Memory B cell (primary cell): Measurements from ENCODE around the gene PCA3.

ENCODE experiments used
- ATAC-seq: fragments of 150-1000 bp; cut with Tn5 transposase; 2 replicates; pipeline ENCODE4 v1.10.0; 2021; ENCODE audit warnings: low read depth, mild to moderate bottlenecking, moderate library complexity
- DNase-seq, 2 donors: peaks; one replicate each; pipeline ENCODE4 v3.0.0; 2022; ENCODE audit warnings: low spot score in 2 of 2
- H3K27ac Mint-ChIP-seq: one replicate; pipeline ENCODE4 v1.8.0; 2022; ENCODE audit warnings: mild to moderate bottlenecking, moderate library complexity, mixed read lengths
- H3K27me3 Mint-ChIP-seq: one replicate; pipeline ENCODE4 v1.8.0; 2022; ENCODE audit warnings: mixed read lengths
- H3K36me3 Mint-ChIP-seq: one replicate; pipeline ENCODE4 v1.8.0; 2022; ENCODE audit warnings: mild to moderate bottlenecking, mixed read lengths
- H3K4me1 Mint-ChIP-seq: one replicate; pipeline ENCODE4 v1.8.0; 2022; ENCODE audit warnings: mixed read lengths
- H3K4me3 Mint-ChIP-seq: one replicate; pipeline ENCODE4 v1.8.0; 2022; ENCODE audit warnings: mild to moderate bottlenecking, moderate library complexity, mixed read lengths
- H3K9me3 Mint-ChIP-seq: one replicate; pipeline ENCODE4 v1.8.0; 2022; ENCODE audit warnings: mixed read lengths

The PCA3 gene

DNA sequence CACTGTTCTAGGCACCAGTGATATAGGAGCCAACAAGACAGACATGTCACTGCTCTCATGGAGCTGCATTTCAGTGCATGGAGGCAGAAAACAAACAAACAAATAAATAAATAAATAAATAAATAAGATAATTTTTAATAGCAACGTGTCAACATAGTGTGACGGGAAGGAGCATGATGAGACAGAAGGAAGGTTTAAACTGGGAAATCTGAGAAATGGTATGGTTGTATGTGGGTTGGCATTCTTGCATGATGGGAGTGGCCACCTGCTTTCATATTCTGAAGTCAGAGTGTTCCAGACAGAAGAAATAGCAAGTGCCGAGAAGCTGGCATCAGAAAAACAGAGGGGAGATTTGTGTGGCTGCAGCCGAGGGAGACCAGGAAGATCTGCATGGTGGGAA, at the start of gene PCA3:
Gene PCA3 (plus strand): TSS at position 301 of the 400 bp plus-strand sequence.
- DNase-seq (no peak), ATAC-seq (no peak)
- no peaks in the 10 kb centered on the region for H3K36me3 Mint-ChIP-seq
- H3K27me3 Mint-ChIP-seq = peaks cover 9% of the 10 kb centered on the region
- no peaks in the 10 kb centered on the region for H3K9me3 Mint-ChIP-seq
- no peak within 1 kb of the TSS for H3K4me3 Mint-ChIP-seq
- peaks cover 14% of the 10 kb centered on the region for H3K4me1 Mint-ChIP-seq
- H3K27ac Mint-ChIP-seq = no peak within 1 kb of the TSS

DNA sequence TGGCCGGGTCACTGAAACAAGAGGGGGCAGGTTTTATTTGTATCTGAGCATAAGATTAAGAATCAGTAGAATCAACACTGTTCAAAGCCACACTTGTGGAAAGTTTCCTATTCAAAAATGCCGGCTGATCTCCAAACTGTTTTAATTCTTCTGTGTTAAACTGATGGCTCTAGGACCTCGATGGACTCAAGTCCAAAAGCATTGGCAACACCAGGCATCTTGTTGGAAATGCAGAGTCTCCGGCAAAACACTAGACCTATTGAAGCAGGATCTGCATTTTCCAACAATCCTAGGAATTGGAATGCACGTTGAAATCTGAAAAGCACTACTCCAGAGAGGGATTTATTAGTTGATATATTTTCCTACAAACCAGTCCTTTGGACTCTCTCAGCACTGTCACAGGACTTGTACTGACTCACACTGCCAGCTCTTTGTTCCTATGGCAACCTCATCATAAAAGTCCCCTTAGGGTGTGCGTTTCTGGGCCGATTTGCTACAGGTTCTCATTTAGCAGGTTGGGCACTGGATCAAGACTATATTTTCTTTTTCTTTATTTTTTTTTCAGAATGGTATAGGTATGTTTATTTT, 48.1 kb upstream of the PCA3 start:
- H3K27me3 Mint-ChIP-seq = peaks cover 10% of the 10 kb centered on the region
- H3K4me1 Mint-ChIP-seq = peaks cover 3% of the 10 kb centered on the region
- H3K27ac Mint-ChIP-seq = no peak overlapping the region
- H3K4me3 Mint-ChIP-seq = no peak overlapping the region
- DNase-seq (no peak), ATAC-seq (no peak)
- no peaks in the 10 kb centered on the region for H3K9me3 Mint-ChIP-seq
- no peaks in the 10 kb centered on the region for H3K36me3 Mint-ChIP-seq

GRCh38 chr9:76717176-76717575, 47.1 kb upstream of the PCA3 start:
- H3K9me3 Mint-ChIP-seq = no peaks in the 10 kb centered on the region
- no peak overlapping the region for H3K4me3 Mint-ChIP-seq
- ATAC-seq = no peak
- peaks cover 3% of the 10 kb centered on the region for H3K4me1 Mint-ChIP-seq
- H3K36me3 Mint-ChIP-seq = no peaks in the 10 kb centered on the region
- H3K27ac Mint-ChIP-seq = no peak overlapping the region
- no peak for DNase-seq
- peaks cover 10% of the 10 kb centered on the region for H3K27me3 Mint-ChIP-seq

DNA sequence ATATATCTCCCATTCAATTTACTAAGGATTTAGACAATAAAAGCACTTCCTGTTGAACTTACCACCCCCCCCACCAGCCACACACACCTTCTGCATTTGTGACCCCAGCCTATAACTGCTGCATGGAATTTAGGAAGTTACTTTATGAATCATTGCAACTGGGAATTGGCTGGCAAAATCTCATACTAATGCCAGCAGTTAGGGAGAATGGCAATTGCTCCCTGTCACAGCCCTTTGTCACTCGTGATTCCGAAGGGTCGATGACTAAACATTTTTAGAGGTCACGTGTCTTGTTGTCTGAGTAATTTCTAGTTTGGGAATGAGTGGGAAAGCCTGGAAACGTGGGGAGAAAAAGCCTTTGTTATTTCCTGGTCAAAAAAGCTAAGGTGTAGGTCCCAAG, 46.6 kb upstream of the PCA3 start:
- no peaks in the 10 kb centered on the region for H3K36me3 Mint-ChIP-seq
- no peak overlapping the region for H3K27ac Mint-ChIP-seq
- ATAC-seq (no peak), DNase-seq (no peak)
- H3K4me1 Mint-ChIP-seq = peaks cover 3% of the 10 kb centered on the region
- no peak overlapping the region for H3K4me3 Mint-ChIP-seq
- H3K9me3 Mint-ChIP-seq = no peaks in the 10 kb centered on the region
- peaks cover 8% of the 10 kb centered on the region for H3K27me3 Mint-ChIP-seq

GRCh38 chr9:76718166-76718565, 46.1 kb upstream of the PCA3 start:
- no peak overlapping the region for H3K27ac Mint-ChIP-seq
- no peaks in the 10 kb centered on the region for H3K9me3 Mint-ChIP-seq
- ATAC-seq (no peak), DNase-seq (no peak)
- H3K36me3 Mint-ChIP-seq = no peaks in the 10 kb centered on the region
- H3K4me1 Mint-ChIP-seq = peaks cover 3% of the 10 kb centered on the region
- peaks cover 7% of the 10 kb centered on the region for H3K27me3 Mint-ChIP-seq
- H3K4me3 Mint-ChIP-seq = no peak overlapping the region

DNA sequence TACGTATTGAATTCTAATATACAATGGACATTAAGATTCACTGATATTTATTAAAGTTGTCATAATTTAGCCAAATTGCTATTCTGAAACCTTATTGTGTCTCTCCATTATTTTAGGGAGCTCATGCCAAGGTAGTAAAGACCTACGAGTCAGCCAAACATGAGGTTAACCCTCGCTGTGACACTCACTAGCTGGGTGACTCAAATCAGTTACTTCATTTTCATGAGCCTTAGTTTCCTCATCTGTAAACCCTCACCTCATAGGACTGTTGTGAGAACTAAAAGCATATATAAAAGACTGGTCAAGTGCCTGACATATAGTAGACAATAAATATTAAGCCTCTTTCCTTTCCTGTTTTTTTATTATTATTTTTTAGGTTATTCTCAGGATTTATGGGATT, 44.0 kb upstream of the PCA3 start:
- Mint-ChIP-seq H3K27ac (no peak overlapping the region), H3K27me3 (peaks cover 9% of the 10 kb centered on the region), H3K4me3 (no peak overlapping the region), H3K9me3 (no peaks in the 10 kb centered on the region), H3K36me3 (no peaks in the 10 kb centered on the region), H3K4me1 (peaks cover 3% of the 10 kb centered on the region)
- no peak for ATAC-seq
- DNase-seq = no peak

- H3K4me3 Mint-ChIP-seq = no peak overlapping the region
- H3K4me1 Mint-ChIP-seq = no peaks in the 10 kb centered on the region
- DNase-seq (no peak), ATAC-seq (no peak)
- H3K27me3 Mint-ChIP-seq = peaks cover 4% of the 10 kb centered on the region
- no peaks in the 10 kb centered on the region for H3K36me3 Mint-ChIP-seq
- no peaks in the 10 kb centered on the region for H3K9me3 Mint-ChIP-seq
- H3K27ac Mint-ChIP-seq = no peak overlapping the region
These were observed 39.2 kb upstream of the PCA3 start for GRCh38 chr9:76725011-76725546.

DNA sequence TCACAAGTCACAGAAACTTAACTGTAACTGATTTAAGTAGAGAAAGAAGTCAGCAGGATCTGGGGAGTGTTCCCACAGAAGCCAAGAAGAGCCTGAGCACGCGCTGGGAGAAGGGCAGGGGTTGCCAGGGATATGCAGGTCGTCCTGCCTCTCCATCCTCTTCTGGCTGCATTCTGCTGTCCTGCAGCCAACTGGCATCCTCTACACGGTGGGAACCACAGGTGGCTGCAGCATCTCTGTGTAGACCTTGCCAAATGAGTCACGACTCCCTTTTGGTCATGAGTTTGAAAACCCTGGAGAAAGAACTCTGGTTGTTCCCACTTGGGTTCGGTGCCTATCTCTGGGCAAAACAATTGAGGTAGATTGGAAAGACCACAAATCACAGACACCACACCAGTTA, 38.4 kb upstream of the PCA3 start:
- ATAC-seq (no peak), DNase-seq (no peak)
- Mint-ChIP-seq H3K9me3 (no peaks in the 10 kb centered on the region), H3K27ac (no peak overlapping the region), H3K27me3 (peaks cover 4% of the 10 kb centered on the region), H3K36me3 (no peaks in the 10 kb centered on the region), H3K4me1 (no peaks in the 10 kb centered on the region), H3K4me3 (no peak overlapping the region)

GRCh38 chr9:76729116-76729515, 35.1 kb upstream of the PCA3 start:
- no peak overlapping the region for H3K4me3 Mint-ChIP-seq
- no peaks in the 10 kb centered on the region for H3K36me3 Mint-ChIP-seq
- no peak overlapping the region for H3K27ac Mint-ChIP-seq
- DNase-seq (no peak), ATAC-seq (no peak)
- H3K4me1 Mint-ChIP-seq = no peaks in the 10 kb centered on the region
- no peaks in the 10 kb centered on the region for H3K9me3 Mint-ChIP-seq
- H3K27me3 Mint-ChIP-seq = peaks cover 4% of the 10 kb centered on the region

DNA sequence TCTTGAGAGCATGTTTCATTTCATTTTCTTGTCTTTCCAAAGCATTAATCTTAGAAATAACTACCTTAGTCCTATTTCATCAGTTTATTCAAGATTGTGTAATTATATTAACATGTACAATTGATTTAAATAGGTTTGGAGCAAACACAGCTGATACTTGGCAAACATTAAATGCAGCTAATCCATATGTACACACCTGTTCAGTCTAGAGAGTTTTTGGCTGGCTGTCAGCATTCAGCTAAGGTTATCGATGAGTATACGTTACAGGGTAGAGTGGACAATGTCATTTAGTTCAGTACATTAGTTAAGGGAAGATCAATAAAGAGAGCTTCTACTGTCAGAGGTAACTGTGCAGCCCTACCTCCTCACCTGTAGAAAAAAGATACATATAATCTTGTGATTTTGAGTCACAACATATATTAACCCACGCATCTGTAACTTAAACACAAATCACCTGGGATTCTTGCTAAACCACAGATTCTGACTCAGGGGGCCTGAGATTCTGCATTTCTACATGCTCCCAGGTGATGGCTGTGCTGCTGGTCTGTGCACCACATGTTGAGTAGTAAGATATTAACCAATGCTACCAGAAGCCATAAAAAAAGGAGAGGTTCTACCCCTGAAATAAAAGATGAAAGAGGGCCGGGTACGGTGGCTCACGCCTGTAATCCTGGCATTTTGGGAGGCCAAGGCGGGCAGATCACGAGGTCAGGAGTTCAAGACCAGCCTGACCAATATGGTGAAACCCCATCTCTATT, 34.1 kb upstream of the PCA3 start:
- Mint-ChIP-seq H3K27me3 (peaks cover 7% of the 10 kb centered on the region), H3K4me3 (no peak overlapping the region), H3K36me3 (no peaks in the 10 kb centered on the region), H3K27ac (no peak overlapping the region), H3K9me3 (no peaks in the 10 kb centered on the region), H3K4me1 (no peaks in the 10 kb centered on the region)
- DNase-seq (no peak), ATAC-seq (no peak)

GRCh38 chr9:76730801-76731200, 33.4 kb upstream of the PCA3 start:
- no peaks in the 10 kb centered on the region for H3K36me3 Mint-ChIP-seq
- ATAC-seq (no peak), DNase-seq (no peak)
- no peak overlapping the region for H3K27ac Mint-ChIP-seq
- no peaks in the 10 kb centered on the region for H3K4me1 Mint-ChIP-seq
- H3K27me3 Mint-ChIP-seq = peaks cover 4% of the 10 kb centered on the region
- no peak overlapping the region for H3K4me3 Mint-ChIP-seq
- H3K9me3 Mint-ChIP-seq = no peaks in the 10 kb centered on the region

DNA sequence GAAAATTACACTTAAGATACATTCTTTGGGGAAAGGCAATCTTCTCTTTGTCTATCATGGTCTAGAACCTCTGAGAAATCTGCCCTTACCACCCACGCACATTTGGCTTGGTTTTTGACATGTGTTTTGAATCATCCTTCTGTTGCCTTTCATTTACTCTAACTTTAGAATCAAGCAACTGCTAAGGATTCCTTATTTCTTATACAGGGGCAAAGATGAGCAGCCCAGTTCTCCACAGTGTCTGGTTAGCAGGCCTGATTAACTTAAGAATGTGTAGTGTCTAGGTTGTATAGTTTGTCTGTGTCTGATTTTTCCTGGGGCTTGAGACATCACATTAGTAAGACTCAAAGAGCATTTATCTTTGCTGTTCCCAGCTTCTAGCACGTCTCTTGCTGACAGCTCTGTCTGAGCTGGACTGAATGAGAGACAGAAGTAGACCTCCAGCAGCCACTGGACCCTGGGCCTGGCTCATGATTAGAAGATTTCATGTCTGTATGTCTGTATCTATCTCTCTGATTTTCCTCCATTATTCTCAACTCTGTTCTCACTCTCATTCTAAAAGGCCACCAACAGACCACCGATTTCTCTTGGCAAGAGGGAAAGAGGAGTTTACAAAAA, 31.8 kb upstream of the PCA3 start:
- Mint-ChIP-seq H3K9me3 (no peaks in the 10 kb centered on the region), H3K36me3 (no peaks in the 10 kb centered on the region), H3K4me3 (no peak overlapping the region), H3K4me1 (no peaks in the 10 kb centered on the region), H3K27me3 (peaks cover 4% of the 10 kb centered on the region), H3K27ac (no peak overlapping the region)
- DNase-seq (no peak), ATAC-seq (no peak)

GRCh38 chr9:76733096-76733495, 31.1 kb upstream of the PCA3 start:
- Mint-ChIP-seq H3K9me3 (no peaks in the 10 kb centered on the region), H3K4me3 (no peak overlapping the region), H3K4me1 (no peaks in the 10 kb centered on the region), H3K36me3 (no peaks in the 10 kb centered on the region), H3K27ac (no peak overlapping the region), H3K27me3 (peaks cover 4% of the 10 kb centered on the region)
- no peak for ATAC-seq
- DNase-seq = no peak

DNA sequence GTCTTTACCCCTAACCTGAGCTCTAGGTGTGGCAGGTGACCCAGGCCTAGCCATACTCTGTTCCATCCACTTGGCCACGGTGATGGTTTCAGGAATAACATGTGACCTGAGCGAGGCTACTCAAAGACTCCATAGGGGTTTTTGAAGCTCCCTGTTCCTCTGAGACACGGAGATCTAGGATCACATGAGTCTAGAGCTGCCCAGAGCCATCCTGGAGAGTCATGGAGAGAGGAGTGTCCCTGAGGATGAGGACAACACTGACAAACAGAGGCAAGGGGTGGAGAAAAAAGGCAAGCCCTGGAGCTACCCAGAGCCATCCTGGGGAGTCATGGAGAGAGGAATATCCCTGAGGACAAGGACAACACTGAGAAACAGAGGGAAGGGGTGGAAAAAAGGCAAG, 29.5 kb upstream of the PCA3 start:
- no peaks in the 10 kb centered on the region for H3K36me3 Mint-ChIP-seq
- H3K9me3 Mint-ChIP-seq = no peaks in the 10 kb centered on the region
- ATAC-seq = no peak
- no peaks in the 10 kb centered on the region for H3K4me1 Mint-ChIP-seq
- H3K27me3 Mint-ChIP-seq = peaks cover 4% of the 10 kb centered on the region
- H3K27ac Mint-ChIP-seq = no peak overlapping the region
- DNase-seq = no peak
- H3K4me3 Mint-ChIP-seq = no peak overlapping the region
